HS-5 (cell line): ENCODE measurements around the gene ZNF488.
"Not testable (repeated sequence)": the region's sequence is repeated elsewhere in the genome, so short reads cannot be mapped to it uniquely, and the experiment has no call there.

Experiments used
- DNase-seq: peaks from one replicate; pipeline ENCODE4 v3.0.0-alpha.2; 2012; ENCODE audit warnings: low read depth

The ZNF488 gene

GRCh38 chr10:47384148-47384921, at the start of gene ZNF488:
Gene ZNF488, minus strand, starts transcription at chr10:47384293. Its CDS starts 15,464 bp downstream, at chr10:47368829.
- DNase-seq: no peak

GRCh38 chr10:47425813-47426419, 41.8 kb upstream of the ZNF488 start:
- no peak for DNase-seq

GRCh38 chr10:47424231-47424630, 40.1 kb upstream of the ZNF488 start:
- DNase-seq: no peak

GRCh38 chr10:47423476-47423875, 39.4 kb upstream of the ZNF488 start:
- DNase-seq: no peak

GRCh38 chr10:47421057-47421952, 37.2 kb upstream of the ZNF488 start:
- DNase-seq: no peak

- no peak for DNase-seq
Measured at GRCh38 chr10:47420305-47421056, 36.4 kb upstream of the ZNF488 start.

- no peak for DNase-seq
Measured at GRCh38 chr10:47419421-47419820, 35.3 kb upstream of the ZNF488 start.

GRCh38 chr10:47418966-47419365, 34.9 kb upstream of the ZNF488 start:
- DNase-seq: no peak

GRCh38 chr10:47418321-47418720, 34.2 kb upstream of the ZNF488 start:
- no peak for DNase-seq

- not testable (repeated sequence) for DNase-seq
Measured at GRCh38 chr10:47416305-47417218, 32.5 kb upstream of the ZNF488 start.

- DNase-seq: no peak
Measured at GRCh38 chr10:47415520-47416304, 31.6 kb upstream of the ZNF488 start.

GRCh38 chr10:47414752-47415519, 30.8 kb upstream of the ZNF488 start:
- no peak for DNase-seq

- DNase-seq: no peak
Measured at GRCh38 chr10:47414227-47414592, 30.1 kb upstream of the ZNF488 start.

GRCh38 chr10:47413531-47414226, 29.6 kb upstream of the ZNF488 start:
- DNase-seq: no peak

GRCh38 chr10:47412869-47413268, 28.8 kb upstream of the ZNF488 start:
- no peak for DNase-seq

- DNase-seq: no peak
Measured at GRCh38 chr10:47412177-47412730, 28.2 kb upstream of the ZNF488 start.

GRCh38 chr10:47410862-47411261, 26.8 kb upstream of the ZNF488 start:
- no peak for DNase-seq

GRCh38 chr10:47410271-47410670, 26.2 kb upstream of the ZNF488 start:
- no peak for DNase-seq
